LoVo (cell line): ENCODE measurements around the gene ALCAM.

Experiments used
- DNase-seq: peaks from one replicate; pipeline ENCODE4 v3.0.0-alpha.2; 2016; ENCODE audit warnings: low spot score

Gene ALCAM

GRCh38 chr3:105366326-105367062 lies at the start of gene ALCAM:
TSS of gene ALCAM (plus strand) at chr3:105366909.
- peak; percentile 94 for DNase-seq

DNA sequence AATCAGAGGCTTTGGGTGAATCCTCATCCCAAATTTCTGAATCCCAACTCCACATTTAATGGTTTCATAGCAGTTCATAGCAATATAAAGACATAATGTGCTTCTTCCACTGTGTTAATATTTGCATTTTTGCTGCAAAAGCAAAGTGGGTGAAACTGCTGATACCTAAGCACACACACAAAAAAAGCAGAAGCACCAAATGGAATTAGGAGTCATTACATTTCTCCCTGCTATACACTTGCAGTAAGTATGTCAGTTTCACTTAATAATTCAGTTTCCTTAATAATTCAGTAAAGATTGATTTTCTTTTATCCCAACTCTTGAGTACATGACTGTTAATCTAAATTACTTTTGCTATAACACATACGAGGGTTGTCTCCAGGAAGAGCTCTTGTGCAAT lies 48.9 kb upstream of the ALCAM start:
- DNase-seq: no peak

- DNase-seq: no peak
These were observed 44.0 kb upstream of the ALCAM start for GRCh38 chr3:105322570-105323273.

- no peak for DNase-seq
These were observed 43.5 kb upstream of the ALCAM start for GRCh38 chr3:105323274-105323599.

- DNase-seq: no peak
These were observed 41.8 kb upstream of the ALCAM start for GRCh38 chr3:105324951-105325350.

DNA sequence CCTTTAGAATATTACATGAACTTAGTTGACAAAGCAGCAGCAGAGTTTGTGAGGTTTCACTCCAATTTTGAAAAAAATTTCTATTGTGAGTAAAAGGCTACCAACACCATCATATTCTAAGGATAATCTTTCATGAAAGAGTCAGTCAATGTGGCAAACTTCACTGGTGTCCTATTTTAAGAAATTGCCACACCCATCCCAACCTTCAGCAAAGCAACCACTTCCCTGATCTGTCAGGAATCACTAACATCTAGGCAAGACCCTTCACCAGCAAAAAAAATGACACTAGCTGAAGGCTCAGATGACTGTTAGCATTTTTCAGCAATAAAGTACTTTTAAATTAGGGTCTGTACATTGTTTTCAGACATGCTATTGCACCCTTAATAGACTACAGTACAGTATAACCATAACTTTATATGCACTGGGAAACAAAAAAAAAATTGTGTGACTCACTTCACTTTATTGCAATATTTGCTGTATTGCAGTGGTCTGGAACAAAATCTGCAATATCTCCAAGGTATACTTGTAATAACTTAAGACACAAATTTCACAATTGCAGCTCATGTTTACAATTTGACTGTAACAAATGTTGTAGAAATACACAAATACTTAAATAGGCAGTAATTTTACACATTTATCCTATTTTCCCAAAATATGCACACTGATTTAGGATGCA lies 38.9 kb upstream of the ALCAM start:
- no peak for DNase-seq

GRCh38 chr3:105328338-105328730 lies 38.4 kb upstream of the ALCAM start:
- DNase-seq: no peak

GRCh38 chr3:105332961-105333360 lies 33.7 kb upstream of the ALCAM start:
- DNase-seq: no peak

DNA sequence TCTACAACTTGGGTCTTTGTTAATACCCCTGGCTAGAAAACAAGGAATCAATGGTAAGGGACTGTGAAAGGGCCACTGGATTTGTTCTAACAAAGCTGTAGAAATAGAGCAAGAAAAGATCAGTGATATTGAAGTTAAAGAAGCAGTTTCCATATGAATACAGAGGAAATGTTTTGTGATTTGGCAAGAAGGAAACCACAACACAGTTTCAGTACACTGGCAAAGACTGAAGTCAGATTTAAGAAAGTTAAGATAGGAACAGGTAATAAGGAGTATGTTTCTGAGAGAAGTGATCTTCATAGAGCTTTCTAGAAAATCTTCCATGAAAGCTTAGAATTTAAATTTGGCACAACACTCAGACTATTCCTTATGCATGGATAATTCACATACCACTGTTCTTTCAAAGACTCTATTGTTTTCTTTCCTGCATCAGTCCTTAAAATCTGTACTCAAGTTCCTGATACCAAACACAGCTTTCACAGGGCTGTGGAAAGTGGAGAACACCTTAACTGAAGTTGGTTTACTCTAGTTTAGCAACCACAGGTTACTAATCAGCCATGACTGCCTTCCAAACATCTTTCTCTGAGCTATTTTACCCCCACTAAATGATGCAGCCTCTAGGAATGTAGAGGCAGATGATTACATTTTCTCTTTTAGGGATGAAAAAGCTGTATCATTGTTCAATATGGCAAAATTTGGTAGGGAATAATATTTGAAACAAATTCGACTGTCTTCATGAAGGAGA lies 32.4 kb upstream of the ALCAM start:
- DNase-seq: no peak

DNA sequence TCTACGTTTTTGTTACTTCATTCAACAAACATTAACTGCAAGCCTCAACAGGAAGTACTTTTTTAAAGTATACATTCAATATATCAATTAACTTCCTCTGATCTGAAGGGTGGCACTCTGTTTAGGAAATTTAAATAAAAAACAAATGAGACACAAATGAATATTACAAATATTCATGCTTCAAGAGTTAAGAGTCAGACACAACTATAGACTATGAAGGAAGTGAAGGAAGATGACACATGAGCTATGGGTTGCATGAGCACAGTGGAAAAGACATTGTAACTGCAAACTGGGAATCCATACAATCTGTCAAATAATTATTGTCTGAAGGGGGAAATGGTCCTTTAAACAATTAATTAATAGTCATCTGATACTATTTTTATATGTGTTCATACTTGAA lies 26.8 kb upstream of the ALCAM start:
- DNase-seq: no peak

GRCh38 chr3:105343991-105344390 lies 22.7 kb upstream of the ALCAM start:
- DNase-seq: no peak

- no peak for DNase-seq
These were observed 21.6 kb upstream of the ALCAM start for GRCh38 chr3:105345156-105345555.

DNA sequence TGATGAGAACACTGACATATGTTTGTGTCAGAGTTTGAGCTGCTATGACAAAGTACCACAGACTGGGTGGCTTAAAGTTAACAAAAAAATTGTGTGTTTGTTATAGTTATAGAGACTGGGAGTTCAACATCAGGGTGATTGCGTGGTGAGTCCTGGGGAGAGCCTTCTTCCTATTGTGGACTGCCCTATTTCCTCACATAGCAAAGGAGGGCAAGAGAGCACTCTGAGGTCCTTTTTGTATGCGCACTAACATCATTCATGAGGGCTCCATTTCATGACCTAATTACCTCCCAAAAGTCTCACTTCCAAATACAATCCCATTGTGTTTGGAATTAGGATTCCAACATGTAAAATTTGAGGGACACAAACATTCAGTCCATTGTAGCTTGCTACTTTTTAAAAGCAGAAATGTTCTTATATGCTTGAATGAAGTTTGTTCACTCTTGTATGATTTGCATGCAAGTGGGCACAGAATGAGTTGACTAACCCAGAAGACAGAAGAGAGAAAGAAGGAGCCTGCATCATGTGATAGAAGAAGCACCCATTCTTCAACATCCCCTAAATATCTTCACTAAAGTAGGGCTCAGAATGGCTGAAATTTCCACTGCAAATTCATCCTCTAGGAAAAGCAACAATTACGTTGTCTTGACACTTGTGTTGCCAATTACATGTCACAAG lies 18.9 kb upstream of the ALCAM start:
- no peak for DNase-seq

GRCh38 chr3:105348307-105348706 lies 18.4 kb upstream of the ALCAM start:
- DNase-seq: no peak

DNA sequence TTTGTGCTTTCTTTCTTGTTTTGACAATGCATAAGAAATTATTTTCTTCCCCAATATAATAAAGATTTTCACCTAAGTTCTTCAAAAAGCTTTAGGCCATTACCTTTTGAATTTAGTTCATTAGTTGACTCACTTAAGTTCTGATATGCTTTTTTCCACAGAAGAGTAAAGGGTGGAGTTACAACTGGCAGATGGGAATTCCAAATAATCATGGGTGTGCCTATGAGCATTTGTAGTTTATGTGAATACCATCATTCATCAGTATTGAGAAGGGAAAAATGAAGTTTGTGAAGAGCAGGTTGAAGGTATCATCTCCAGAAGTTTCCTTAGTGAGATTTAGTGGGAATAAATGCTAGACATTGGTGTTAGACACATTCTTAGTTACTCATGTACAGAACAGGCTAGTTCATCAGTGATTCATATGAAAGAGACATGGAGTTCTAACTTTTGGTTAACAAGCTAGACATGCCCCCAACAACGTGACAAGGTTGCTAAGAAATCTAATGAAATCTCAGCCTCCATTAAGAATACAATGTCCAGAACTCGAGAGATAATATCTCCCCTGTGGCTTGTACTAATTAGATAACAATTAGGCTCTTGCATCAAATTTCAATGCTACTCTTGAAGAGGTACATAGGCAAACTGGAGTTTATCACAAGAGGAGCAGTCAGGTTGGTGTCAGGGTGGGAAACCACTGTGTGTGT lies 16.9 kb upstream of the ALCAM start:
- DNase-seq: no peak

- DNase-seq: no peak
These were observed 14.9 kb upstream of the ALCAM start for GRCh38 chr3:105351821-105352220.

GRCh38 chr3:105352976-105353375 lies 13.7 kb upstream of the ALCAM start:
- DNase-seq: no peak

GRCh38 chr3:105353485-105354161 lies 13.1 kb upstream of the ALCAM start:
- DNase-seq: no peak

GRCh38 chr3:105354429-105354828 lies 12.3 kb upstream of the ALCAM start:
- no peak for DNase-seq

- no peak for DNase-seq
These were observed 11.2 kb upstream of the ALCAM start for GRCh38 chr3:105355408-105356061.
